HEK293T (cell line): ENCODE measurements around the gene WASHC2C.

Experiments used
- ARNT ChIP-seq: fragments of 450-650 bp; IDR thresholded peaks from 2 replicates; pipeline ENCODE4 v1.6.1; 2017; ENCODE audit warnings: mild to moderate bottlenecking
- BHLHE40 ChIP-seq: fragments of 450-650 bp; IDR thresholded peaks from 2 replicates; pipeline ENCODE4 v1.6.1; 2016; ENCODE audit warnings: mild to moderate bottlenecking, moderate library complexity, borderline replicate concordance
- ELF4 ChIP-seq: fragments of 450-650 bp; IDR thresholded peaks from 2 replicates; pipeline ENCODE4 v1.6.1; 2017; ENCODE audit warnings: antibody characterized with exemption
- FOXK2 ChIP-seq: fragments of 450-650 bp; IDR thresholded peaks from 2 replicates; pipeline ENCODE4 v1.6.1; 2016; ENCODE audit warnings: mild to moderate bottlenecking
- FOXM1 ChIP-seq: fragments of 450-650 bp; IDR thresholded peaks from 2 replicates; pipeline ENCODE4 v1.6.1; 2017; ENCODE audit warnings: mild to moderate bottlenecking, borderline replicate concordance
- L3MBTL2 ChIP-seq: fragments of 450-650 bp; conservative IDR thresholded peaks from 2 replicates; pipeline ENCODE4 v1.6.1; 2016; ENCODE audit warnings: mild to moderate bottlenecking
- NFRKB ChIP-seq: fragments of 450-650 bp; IDR thresholded peaks from 2 replicates; pipeline ENCODE4 v1.6.1; 2016; ENCODE audit warnings: mild to moderate bottlenecking, moderate library complexity
- PKNOX1 ChIP-seq: fragments of 450-650 bp; IDR thresholded peaks from 2 replicates; pipeline ENCODE4 v1.6.1; 2016
- SP1 ChIP-seq: fragments of 450-650 bp; IDR thresholded peaks from 2 replicates; pipeline ENCODE4 v1.6.1; 2017
- ZNF384 ChIP-seq: fragments of 450-650 bp; IDR thresholded peaks from 2 replicates; pipeline ENCODE4 v1.6.1; 2016

DNA sequence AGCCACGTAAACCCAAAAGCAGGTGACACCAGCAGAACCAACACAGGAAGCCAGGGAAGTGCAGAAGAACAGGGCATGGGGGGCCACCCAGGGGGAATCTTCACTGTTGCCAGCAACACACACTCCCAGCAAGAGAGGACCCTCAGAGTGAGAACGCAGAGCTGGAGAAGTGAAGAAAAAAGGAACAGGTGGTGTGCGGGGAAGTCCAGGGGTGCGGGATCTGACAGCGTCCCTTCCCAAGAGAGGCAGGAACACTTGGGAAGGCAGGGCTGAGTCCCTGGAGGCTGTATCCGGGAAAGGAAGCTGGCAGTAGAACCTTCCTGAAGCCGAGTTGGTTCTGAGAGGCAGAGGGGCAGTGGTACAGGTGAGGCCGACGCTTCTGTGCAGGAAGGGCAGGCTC is 92.5 kb downstream of the WASHC2C start:
- TF ChIP-seq ELF4, result no peak
- TF ChIP-seq ARNT, result no peak
- TF ChIP-seq L3MBTL2, result no peak
- no peak for TF ChIP-seq FOXK2
- no peak for TF ChIP-seq SP1
- no peak for TF ChIP-seq ZNF384
- no peak for TF ChIP-seq FOXM1
- no peak for TF ChIP-seq BHLHE40
- no peak for TF ChIP-seq NFRKB
- no peak for TF ChIP-seq PKNOX1
